ENCODE results near the gene MOXD1. TPM values are rescaled to one million over a fixed set of nuclear protein-coding genes. Genes with fewer than 3 reads are reported as not detected.

MOXD1 gene
- total and polyA plus RNA-seq, 12 donors = 4.8 to 66.3 (median 41.2) TPM

- DNase-seq = no peak
- WGBS, 4 donors = 89 to 98% (median 97%) methylated on average over 3 of the region's 3 CpGs
- H3K4me1 ChIP-seq (replicated peaks in 1 of 2) = no peaks in the 10 kb centered on the region
- peaks cover 0 to 5% (median 3%) of the 10 kb centered on the region in 3 donors for H3K9me3 ChIP-seq (replicated peaks in 1 of 3)
- H3K36me3 ChIP-seq (replicated peaks in 1 of 2) = no peaks in the 10 kb centered on the region
- H3K27me3 ChIP-seq = no peaks in the 10 kb centered on the region
- TF ChIP-seq POLR2A (IDR thresholded peaks at IDR 0.05) (no peak), CTCF (IDR thresholded peaks at IDR 0.05) (no peak)
- intact Hi-C loops (cut with DNase I) = no loop called here
- no peak overlapping the region for H3K27ac ChIP-seq
- H3K4me3 ChIP-seq = no peak overlapping the region
Measured at GRCh38 chr6:132423839-132424238, 22.6 kb upstream of the MOXD1 start.

- no peak for DNase-seq
- WGBS, 4 donors = 71 to 86% (median 85%) methylated on average over 5 to 6 of the region's 6 CpGs
- Histone ChIP-seq H3K9me3 (replicated peaks in 1 of 3) (peaks cover 0 to 5% (median 1%) of the 10 kb centered on the region in 3 donors), H3K36me3 (replicated peaks in 1 of 2) (no peaks in the 10 kb centered on the region), H3K27ac (no peak overlapping the region), H3K4me3 (no peak overlapping the region), H3K4me1 (replicated peaks in 1 of 2) (no peaks in the 10 kb centered on the region), H3K27me3 (no peaks in the 10 kb centered on the region)
- no peak for TF ChIP-seq CTCF (IDR thresholded peaks at IDR 0.05)
- no peak for TF ChIP-seq POLR2A (IDR thresholded peaks at IDR 0.05)
- intact Hi-C loops (cut with DNase I) = no loop called here
Measured at GRCh38 chr6:132418235-132418965, 17.1 kb upstream of the MOXD1 start.

- WGBS, 4 donors = 77 to 84% (median 80%) methylated on average over 5 of the region's 5 CpGs
- no peak overlapping the region for H3K27ac ChIP-seq
Measured at GRCh38 chr6:132414761-132415160, 13.5 kb upstream of the MOXD1 start.

GRCh38 chr6:132414322-132414721 lies 13.0 kb upstream of the MOXD1 start:
- H3K27ac ChIP-seq = no peak overlapping the region

More at GRCh38 chr6:132414761-132415160, 13.5 kb upstream of the MOXD1 start:
- DNase-seq = no peak
- H3K9me3 ChIP-seq (replicated peaks in 1 of 3) = no peaks in the 10 kb centered on the region
- no peaks in the 10 kb centered on the region for H3K36me3 ChIP-seq (replicated peaks in 1 of 2)
- no peaks in the 10 kb centered on the region for H3K4me1 ChIP-seq (replicated peaks in 1 of 2)
- H3K27me3 ChIP-seq = no peaks in the 10 kb centered on the region
- no peak overlapping the region for H3K4me3 ChIP-seq
- intact Hi-C loops (cut with DNase I) = no loop called here
- TF ChIP-seq CTCF (IDR thresholded peaks at IDR 0.05) = no peak
- no peak for TF ChIP-seq POLR2A (IDR thresholded peaks at IDR 0.05)

More at GRCh38 chr6:132414322-132414721, 13.0 kb upstream of the MOXD1 start:
- no peaks in the 10 kb centered on the region for H3K4me1 ChIP-seq (replicated peaks in 1 of 2)
- no peaks in the 10 kb centered on the region for H3K36me3 ChIP-seq (replicated peaks in 1 of 2)
- WGBS, 4 donors = 65 to 76% (median 73%) methylated on average over 6 of the region's 6 CpGs
- DNase-seq = no peak
- TF ChIP-seq POLR2A (IDR thresholded peaks at IDR 0.05) = no peak
- TF ChIP-seq CTCF (IDR thresholded peaks at IDR 0.05) = no peak
- H3K4me3 ChIP-seq = no peak overlapping the region
- H3K27me3 ChIP-seq = no peaks in the 10 kb centered on the region
- H3K9me3 ChIP-seq (replicated peaks in 1 of 3) = no peaks in the 10 kb centered on the region
- intact Hi-C loops (cut with DNase I) = no loop called here
